Measurements from ENCODE around the gene GABPB2. TPM values are rescaled to one million over a fixed set of nuclear protein-coding genes. Genes with fewer than 3 reads are reported as not detected.

The GABPB2 gene
- total and polyA plus RNA-seq, 2 of the 13 experiments (the other 11 are each of a cell fraction or from before 2014, with no cell fraction given) = 0.09 TPM; not detected in 1

DNA sequence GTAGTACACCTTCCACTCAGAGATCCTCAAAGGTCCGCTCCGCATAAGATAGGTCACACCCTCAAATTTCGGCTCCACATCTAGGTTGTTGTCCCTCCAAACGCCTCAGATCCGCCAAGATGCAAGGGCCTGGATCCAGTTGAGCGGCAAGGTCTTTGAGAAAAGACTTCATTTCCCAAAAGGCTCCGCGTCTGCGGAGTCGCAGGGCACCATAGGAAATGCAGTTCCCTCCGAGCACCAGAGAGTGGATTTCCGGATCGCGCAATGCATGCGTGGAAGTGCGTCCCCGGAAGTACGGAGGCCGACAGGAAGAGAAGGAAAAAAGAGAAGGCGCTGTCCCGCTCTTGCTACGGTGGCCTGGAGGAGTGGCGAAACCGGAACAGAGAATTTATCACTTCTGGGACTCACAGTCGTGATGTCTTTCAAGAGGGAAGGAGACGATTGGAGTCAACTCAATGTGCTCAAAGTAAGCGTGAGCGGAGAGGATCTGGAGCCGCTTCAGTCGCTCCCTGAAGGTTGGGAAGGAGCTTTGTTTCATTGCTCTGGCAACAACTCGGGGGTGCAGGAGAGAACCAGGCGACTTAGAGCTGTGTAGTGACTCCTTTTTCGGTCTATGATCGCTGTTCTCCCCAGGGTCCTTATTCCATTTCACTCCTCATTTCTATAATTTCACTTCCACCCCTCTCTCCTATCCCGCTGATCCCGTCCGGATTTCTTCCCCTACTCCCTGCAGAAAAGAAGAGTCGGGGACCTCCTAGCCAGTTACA is 95.4 kb downstream of the GABPB2 start, which contains the start of the genes LYSMD1 and SCNM1 (continued):
- no peak for TF ChIP-seq ZNF383 (CRISPR knock-in tag; IDR thresholded peaks at IDR 0.05; ENCODE audit: borderline replicate concordance)
- no peak for TF ChIP-seq SRSF4 (IDR thresholded peaks at IDR 0.05; ENCODE audit: low read depth, low read length, poor library complexity, severe bottlenecking)
- peak; percentile 81 for TF ChIP-seq SIN3B (IDR thresholded peaks at IDR 0.05; ENCODE audit: low read length)
- no peak for TF ChIP-seq FLYWCH1 (CRISPR knock-in tag; IDR thresholded peaks at IDR 0.05)
- peak; percentile 81 for TF ChIP-seq SALL1 (CRISPR knock-in tag; IDR thresholded peaks at IDR 0.05)
- TF ChIP-seq, protein P1, sequence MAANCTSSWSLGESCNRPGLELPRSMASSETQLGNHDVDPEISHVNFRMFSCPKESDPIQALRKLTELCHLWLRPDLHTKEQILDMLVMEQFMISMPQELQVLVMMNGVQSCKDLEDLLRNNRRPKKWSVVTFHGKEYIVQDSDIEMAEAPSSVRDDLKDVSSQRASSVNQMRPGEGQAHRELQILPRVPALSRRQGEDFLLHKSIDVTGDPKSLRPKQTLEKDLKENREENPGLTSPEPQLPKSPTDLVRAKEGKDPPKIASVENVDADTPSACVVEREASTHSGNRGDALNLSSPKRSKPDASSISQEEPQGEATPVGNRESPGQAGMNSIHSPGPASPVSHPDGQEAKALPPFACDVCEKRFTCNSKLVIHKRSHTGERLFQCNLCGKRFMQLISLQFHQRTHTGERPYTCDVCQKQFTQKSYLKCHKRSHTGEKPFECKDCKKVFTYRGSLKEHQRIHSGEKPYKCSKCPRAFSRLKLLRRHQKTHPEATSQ (CRISPR knock-in tag; IDR thresholded peaks at IDR 0.05; ENCODE audit: borderline replicate concordance) = 0 out of 2 replicates have a peak, but pooled peaks have one; percentile 64
- no peak for TF ChIP-seq ZNF225 (CRISPR knock-in tag; IDR thresholded peaks at IDR 0.05)
- TF ChIP-seq, protein P2, sequence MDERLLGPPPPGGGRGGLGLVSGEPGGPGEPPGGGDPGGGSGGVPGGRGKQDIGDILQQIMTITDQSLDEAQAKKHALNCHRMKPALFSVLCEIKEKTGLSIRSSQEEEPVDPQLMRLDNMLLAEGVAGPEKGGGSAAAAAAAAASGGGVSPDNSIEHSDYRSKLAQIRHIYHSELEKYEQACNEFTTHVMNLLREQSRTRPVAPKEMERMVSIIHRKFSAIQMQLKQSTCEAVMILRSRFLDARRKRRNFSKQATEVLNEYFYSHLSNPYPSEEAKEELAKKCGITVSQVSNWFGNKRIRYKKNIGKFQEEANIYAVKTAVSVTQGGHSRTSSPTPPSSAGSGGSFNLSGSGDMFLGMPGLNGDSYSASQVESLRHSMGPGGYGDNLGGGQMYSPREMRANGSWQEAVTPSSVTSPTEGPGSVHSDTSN (CRISPR knock-in tag; IDR thresholded peaks at IDR 0.05) = no peak
- peak; percentile 96 for TF ChIP-seq KDM5A (IDR thresholded peaks at IDR 0.05; ENCODE audit: borderline replicate concordance, low read length)
- no peak for TF ChIP-seq HDAC6 (IDR thresholded peaks at IDR 0.05; ENCODE audit: low read depth, low read length)
- TF ChIP-seq MBNL3 (CRISPR knock-in tag; conservative IDR thresholded peaks at IDR 0.05) = no peak
- no peak; the same call in 1 of the 2 replicates for TF ChIP-seq CHD4 (IDR thresholded peaks at IDR 0.05; ENCODE audit: borderline replicate concordance, low read length)
- peak; percentile 17; the same call in 1 of the 2 replicates for TF ChIP-seq BCL6 (CRISPR knock-in tag; IDR thresholded peaks at IDR 0.05)
- TF ChIP-seq MEIS2 (CRISPR knock-in tag; IDR thresholded peaks at IDR 0.05) = 0 out of 2 replicates have a peak, but pooled peaks have one; percentile 40
- TF ChIP-seq ATAD3A (CRISPR knock-in tag; IDR thresholded peaks at IDR 0.05) = no peak
- TF ChIP-seq, protein P3, sequence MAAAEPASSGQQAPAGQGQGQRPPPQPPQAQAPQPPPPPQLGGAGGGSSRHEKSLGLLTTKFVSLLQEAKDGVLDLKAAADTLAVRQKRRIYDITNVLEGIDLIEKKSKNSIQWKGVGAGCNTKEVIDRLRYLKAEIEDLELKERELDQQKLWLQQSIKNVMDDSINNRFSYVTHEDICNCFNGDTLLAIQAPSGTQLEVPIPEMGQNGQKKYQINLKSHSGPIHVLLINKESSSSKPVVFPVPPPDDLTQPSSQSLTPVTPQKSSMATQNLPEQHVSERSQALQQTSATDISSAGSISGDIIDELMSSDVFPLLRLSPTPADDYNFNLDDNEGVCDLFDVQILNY (CRISPR knock-in tag; conservative IDR thresholded peaks at IDR 0.05) = no peak
- TF ChIP-seq TBP (CRISPR knock-in tag; IDR thresholded peaks at IDR 0.05) = peak; percentile 93; the same call in 1 of the 2 replicates
- no peak for TF ChIP-seq ZNF530 (CRISPR knock-in tag; IDR thresholded peaks at IDR 0.05; ENCODE audit: low read depth)
- TF ChIP-seq NFE2L2 (IDR thresholded peaks at IDR 0.05; ENCODE audit: low read length) = no peak
- peak; percentile 98 for TF ChIP-seq IRF2 (CRISPR knock-in tag; IDR thresholded peaks at IDR 0.05)
- peak; percentile 47; the same call in 1 of the 2 replicates for TF ChIP-seq ZNF12 (CRISPR knock-in tag; IDR thresholded peaks at IDR 0.05)
- TF ChIP-seq ZNF44 (CRISPR knock-in tag; IDR thresholded peaks at IDR 0.05) = peak; percentile 95; the same call in 1 of the 2 replicates
- no peak for TF ChIP-seq ZNF839 (CRISPR knock-in tag; IDR thresholded peaks at IDR 0.05; ENCODE audit: borderline replicate concordance)
- TF ChIP-seq, protein P4, sequence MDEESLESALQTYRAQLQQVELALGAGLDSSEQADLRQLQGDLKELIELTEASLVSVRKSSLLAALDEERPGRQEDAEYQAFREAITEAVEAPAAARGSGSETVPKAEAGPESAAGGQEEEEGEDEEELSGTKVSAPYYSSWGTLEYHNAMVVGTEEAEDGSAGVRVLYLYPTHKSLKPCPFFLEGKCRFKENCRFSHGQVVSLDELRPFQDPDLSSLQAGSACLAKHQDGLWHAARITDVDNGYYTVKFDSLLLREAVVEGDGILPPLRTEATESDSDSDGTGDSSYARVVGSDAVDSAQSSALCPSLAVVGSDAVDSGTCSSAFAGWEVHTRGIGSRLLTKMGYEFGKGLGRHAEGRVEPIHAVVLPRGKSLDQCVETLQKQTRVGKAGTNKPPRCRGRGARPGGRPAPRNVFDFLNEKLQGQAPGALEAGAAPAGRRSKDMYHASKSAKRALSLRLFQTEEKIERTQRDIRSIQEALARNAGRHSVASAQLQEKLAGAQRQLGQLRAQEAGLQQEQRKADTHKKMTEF (CRISPR knock-in tag; IDR thresholded peaks at IDR 0.05) = peak; percentile 93
- TF ChIP-seq ZSCAN31 (CRISPR knock-in tag; IDR thresholded peaks at IDR 0.05; ENCODE audit: low read depth) = peak; percentile 60; the same call in 1 of the 2 replicates
- peak; percentile 69 for TF ChIP-seq CEBPG (CRISPR knock-in tag; IDR thresholded peaks at IDR 0.05)
- peak; percentile 18; the same call in 1 of the 2 replicates for TF ChIP-seq HES4 (CRISPR knock-in tag; IDR thresholded peaks at IDR 0.05; ENCODE audit: borderline replicate concordance)
